ENCODE data around the gene AADACL4.
A peak's percentile ranks its signal among the peaks of the same experiment; 100 is the strongest.

AADACL4 gene

GRCh38 chr1:12610941-12611340, 32.9 kb upstream of the AADACL4 start:
- DNase-seq, result no peak

- no peak for DNase-seq
Measured at GRCh38 chr1:12613180-12613579, 30.7 kb upstream of the AADACL4 start.

- peak in 10 of 58 donors; percentile 23 to 74 (median 52) for DNase-seq
Measured at GRCh38 chr1:12614402-12615158, 29.3 kb upstream of the AADACL4 start.

- DNase-seq, result peak in 37 of 58 donors; percentile 20 to 77 (median 50)
Measured at GRCh38 chr1:12615159-12615864, 28.6 kb upstream of the AADACL4 start.

DNA sequence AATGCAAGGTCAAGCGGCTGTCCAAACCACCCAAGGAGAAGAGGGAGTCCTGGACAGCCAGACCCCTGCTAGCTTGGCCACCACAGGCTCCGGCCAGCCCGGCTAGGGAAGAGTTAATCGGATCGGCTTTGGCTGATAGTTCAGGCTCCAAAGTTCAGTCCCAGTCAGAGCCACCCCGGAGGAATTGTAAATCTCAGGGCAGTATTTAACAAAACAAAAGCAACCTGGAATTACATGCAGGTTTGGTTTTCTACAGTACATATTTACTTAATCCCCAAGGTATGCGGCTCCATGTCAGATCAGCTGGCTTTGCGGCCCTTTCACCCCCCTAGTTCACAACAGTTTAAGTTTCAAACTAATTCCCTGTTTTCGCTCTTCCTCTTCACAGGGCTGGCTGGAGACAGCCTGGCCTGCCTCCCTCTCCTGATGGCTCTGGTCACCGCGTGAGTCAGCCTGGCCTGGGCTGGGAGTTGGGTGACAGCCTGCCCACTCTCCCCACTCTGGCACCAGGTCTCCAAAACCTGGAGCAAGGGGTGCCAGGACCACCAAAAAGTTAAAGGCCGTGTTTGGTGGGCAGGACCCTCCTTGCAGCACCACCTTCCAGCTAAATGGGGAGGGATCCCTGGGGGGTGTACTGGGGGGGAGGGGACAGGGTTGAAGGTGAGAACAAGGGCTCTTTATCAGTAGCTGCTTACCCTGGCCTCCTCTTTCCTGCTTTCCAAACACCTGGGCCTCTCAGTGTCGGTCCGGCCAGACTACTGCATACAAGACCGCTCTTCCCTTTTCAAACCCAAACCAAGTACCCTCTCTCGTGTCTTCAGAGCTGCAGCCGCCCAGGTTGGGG, 27.8 kb upstream of the AADACL4 start:
- DNase-seq, result peak in 19 of 58 donors; percentile 27 to 67 (median 44)

DNA sequence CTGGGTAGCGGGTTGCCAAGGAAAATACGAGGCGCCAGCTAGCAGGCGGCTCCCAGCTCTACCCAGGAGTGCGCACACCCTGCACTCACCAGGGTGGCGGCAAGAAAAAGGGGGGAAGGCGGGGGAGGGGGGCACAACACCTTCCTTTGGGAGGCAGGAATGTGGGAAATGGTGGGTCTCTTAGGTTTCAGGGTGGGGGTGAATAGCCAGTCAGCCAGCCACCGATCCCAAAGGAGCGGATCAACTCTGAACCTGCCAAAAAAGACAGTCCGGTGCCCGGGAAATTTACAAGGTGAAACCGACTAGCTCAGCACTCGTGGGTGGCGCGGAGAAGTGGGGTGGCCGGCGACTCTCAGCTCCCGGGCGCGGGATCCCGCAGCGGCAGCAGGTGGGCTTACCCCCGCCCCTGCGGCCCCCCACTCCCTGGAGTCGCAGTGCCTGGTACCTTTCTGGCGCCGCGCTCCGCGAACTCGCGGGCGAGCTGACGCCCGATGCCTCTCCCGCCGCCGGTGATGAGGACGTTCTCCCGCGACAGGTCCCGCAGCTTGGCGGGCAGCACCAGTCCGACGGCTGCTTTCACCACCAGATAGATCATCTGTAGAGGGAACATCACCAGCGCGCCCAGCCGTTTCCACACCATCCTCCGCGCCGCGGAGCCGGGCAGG, 27.0 kb upstream of the AADACL4 start:
- peak in 10 of 58 donors; percentile 17 to 67 (median 30) for DNase-seq

DNA sequence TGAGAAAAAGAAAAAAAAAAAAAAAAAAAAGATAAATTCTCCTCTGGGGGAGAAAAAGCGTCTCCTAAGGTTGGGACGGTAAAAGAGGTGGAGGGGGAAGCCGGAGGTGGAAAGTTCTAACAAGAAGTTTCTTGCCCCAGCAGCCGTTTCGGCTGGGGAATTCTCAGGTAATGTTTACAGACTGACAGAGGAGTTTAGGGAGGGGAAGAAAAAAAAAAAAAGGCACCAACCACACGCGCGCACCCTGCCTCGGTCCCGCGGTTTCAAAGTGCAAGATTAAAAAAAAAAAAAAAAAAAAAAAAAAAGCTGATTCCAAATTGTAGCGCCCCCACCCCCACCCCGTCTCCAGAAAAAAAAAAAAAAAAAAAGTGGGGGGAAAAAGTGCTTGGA, 26.4 kb upstream of the AADACL4 start:
- no peak for DNase-seq

DNA sequence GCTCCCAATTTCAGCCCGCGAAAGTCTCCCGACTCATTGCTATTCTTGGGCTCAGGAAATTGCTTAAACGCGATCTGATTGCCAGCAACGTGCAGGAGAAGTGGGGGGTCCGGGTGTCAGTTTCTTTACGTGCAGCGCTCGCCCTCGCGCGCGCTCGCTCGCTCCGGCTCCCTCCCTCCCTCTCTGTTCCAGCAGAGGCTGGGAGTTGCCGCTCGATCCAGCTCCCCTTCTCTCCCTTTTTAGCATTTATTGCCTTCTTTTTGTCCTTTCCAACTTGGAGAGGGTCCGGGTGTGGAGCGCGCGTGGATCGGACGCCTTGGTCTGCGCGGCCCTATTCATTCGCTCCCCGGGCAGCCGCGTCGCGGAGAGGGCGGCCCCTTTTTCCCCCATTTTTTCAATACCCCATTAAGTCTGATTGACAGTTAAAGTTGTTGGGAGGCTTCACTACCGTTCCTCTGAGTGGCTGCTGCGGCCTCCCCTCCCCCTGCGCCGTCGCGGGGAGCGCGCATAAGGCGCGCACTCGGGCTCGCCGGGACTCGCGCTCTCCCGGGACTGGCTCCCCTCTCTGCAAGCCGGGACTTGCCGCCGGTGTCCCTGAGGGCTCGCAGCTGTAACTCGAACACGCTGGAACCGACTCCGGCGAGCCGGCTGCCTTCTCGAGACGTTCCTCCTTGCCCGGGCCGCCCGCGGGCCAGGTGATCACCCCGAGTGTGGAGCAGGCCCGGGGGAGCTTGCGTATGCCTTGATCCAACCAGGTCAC, 25.8 kb upstream of the AADACL4 start, which contains the start of gene DHRS3:
TSS of gene DHRS3 (minus strand) at position 310 of the 760 bp plus-strand sequence. CDS start 862 bp downstream, outside the sequence.
- DNase-seq, result peak in 54 of 58 donors; percentile 35 to 92 (median 75)

- no peak for DNase-seq
Measured at GRCh38 chr1:12618661-12618964, 25.3 kb upstream of the AADACL4 start.

- peak in 18 of 58 donors; percentile 8 to 60 (median 30) for DNase-seq
Measured at GRCh38 chr1:12618965-12619791, 24.7 kb upstream of the AADACL4 start.

DNA sequence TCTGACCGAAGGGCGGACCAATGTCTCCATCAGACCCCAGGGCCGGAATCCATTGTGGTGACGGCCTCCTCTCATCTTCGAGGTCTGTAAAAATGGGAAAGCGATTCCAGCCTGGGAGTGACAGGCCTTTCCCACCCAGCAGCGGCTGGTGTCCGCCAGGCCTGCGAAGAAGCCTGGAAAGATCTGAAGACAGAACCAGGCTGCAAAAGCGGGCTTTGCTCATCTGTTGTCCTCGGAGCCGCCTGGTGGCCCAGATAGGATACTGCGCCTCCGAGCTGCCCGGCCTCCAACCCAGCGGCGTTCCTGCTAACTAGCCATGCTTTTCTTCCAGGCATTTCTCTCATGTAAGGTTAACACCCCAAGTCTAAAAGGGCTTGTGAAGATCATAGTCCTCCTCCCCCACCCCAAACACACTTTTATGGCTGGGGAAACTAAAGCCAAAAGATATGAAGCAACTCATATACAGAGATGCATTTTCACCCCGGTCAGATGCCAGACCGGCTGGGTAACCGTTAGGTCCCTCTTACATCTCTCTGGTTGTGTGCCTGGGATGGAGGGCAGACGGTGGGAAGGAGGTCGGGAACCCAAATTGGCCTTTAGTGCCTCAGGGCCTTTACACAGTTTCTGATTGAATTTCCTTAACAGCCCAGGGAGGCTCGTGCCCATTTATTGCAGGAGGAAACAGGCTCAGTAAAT, 23.9 kb upstream of the AADACL4 start:
- peak in 56 of 58 donors; percentile 24 to 89 (median 71) for DNase-seq

- DNase-seq, result no peak
Measured at GRCh38 chr1:12620488-12620865, 23.4 kb upstream of the AADACL4 start.

- DNase-seq, result no peak
Measured at GRCh38 chr1:12620931-12621330, 23.0 kb upstream of the AADACL4 start.

GRCh38 chr1:12621346-12622335, 22.2 kb upstream of the AADACL4 start:
- DNase-seq, result peak in 12 of 58 donors; percentile 10 to 46 (median 16)

DNA sequence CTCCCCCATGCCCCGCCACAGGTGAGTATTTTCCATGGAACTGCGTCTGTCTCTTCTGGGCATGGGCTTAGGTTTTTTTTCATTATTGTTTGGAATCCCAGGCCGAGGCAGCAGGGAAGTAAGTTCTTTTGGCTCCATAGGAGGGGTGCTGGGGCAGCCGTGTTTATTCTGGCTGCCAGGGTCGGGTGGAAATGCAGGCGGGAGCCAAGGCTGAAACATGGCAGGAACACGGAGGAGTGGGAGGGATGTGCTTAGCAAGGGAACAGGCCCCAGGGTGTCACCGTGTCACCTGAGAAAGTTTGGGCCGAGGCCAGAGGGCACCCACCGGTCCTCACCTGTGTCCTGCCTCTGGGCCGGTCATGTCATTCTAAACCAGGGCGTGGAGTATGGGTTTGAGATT, 21.4 kb upstream of the AADACL4 start:
- no peak for DNase-seq

GRCh38 chr1:12625276-12625675, 18.6 kb upstream of the AADACL4 start:
- DNase-seq, result no peak

DNA sequence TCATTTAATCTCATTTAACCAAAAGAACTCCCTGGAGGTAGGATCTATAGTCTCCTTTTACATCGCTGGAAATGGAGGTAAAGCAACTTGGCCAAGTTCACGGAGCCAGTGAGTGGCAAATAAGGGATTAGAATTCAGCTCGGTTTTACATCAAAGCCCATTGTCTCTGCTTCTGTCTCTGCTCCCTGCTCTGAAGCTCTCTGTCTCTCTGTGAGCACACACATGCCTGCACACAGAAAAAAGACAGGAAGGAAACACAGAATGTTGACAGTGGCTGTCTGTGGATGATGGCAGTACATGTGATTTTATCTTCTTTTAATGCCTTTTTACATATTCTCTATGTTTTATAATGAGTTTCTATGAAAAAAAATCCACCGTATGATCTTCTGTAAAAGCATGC, 17.0 kb upstream of the AADACL4 start:
- no peak for DNase-seq

- DNase-seq, result no peak
Measured at GRCh38 chr1:12627296-12627695, 16.6 kb upstream of the AADACL4 start.
